A673 (cell line): Measurements from ENCODE around the gene DOCK8.

Experiments used
- EZH2 ChIP-seq: fragments of 200-600 bp; sonication (generic); IDR thresholded peaks from 2 replicates; pipeline ENCODE4 v1.6.1; 2017; ENCODE audit warnings: borderline replicate concordance, low read depth, mild to moderate bottlenecking, mixed read lengths, antibody characterized with exemption, low read length; ENCODE audit not compliant: poor library complexity, severe bottlenecking
- TF ChIP-seq, protein P1 (sequence below): fragments of 300-800, 200-600 bp; sonication (generic); conservative IDR thresholded peaks from 2 replicates; pipeline ENCODE4 v1.5.1; 2017; ENCODE audit warnings: low read depth, mild to moderate bottlenecking, antibody characterized with exemption, low read length, moderate library complexity, mixed read lengths

DNA sequence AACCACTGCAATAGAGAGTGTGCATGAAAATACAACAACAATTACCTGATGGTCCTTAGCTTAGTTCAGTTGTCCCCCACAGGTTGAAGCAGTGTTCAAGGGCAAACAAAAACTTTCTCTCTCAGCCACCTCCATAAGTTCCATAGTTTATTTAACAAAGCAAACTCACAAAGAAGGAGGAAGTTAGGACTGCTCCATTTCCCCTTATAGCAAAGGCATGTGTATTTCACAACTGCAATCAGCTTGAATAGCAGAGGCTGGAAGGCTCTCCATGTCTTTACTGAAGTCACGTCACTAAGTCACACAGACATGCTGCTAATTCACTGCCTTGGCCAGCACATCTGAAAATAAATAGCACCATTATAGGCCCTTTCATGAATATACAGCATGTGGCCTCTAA lies 43.3 kb downstream of the DOCK8 start:
- TF ChIP-seq, protein P1, sequence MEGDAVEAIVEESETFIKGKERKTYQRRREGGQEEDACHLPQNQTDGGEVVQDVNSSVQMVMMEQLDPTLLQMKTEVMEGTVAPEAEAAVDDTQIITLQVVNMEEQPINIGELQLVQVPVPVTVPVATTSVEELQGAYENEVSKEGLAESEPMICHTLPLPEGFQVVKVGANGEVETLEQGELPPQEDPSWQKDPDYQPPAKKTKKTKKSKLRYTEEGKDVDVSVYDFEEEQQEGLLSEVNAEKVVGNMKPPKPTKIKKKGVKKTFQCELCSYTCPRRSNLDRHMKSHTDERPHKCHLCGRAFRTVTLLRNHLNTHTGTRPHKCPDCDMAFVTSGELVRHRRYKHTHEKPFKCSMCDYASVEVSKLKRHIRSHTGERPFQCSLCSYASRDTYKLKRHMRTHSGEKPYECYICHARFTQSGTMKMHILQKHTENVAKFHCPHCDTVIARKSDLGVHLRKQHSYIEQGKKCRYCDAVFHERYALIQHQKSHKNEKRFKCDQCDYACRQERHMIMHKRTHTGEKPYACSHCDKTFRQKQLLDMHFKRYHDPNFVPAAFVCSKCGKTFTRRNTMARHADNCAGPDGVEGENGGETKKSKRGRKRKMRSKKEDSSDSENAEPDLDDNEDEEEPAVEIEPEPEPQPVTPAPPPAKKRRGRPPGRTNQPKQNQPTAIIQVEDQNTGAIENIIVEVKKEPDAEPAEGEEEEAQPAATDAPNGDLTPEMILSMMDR, result no peak
- TF ChIP-seq EZH2, result no peak
